Kidney epithelial cell (primary cell): ENCODE measurements around the gene VWA5B1. TPM values are rescaled to one million over a fixed set of nuclear protein-coding genes. Genes with fewer than 3 reads are reported as not detected.

ENCODE experiments used
- DNase-seq: peaks from one replicate; pipeline ENCODE4 v3.0.0-alpha.2; 2010; ENCODE audit warnings: low read depth
- H3K27me3 ChIP-seq: 2 replicates; pipeline ENCODE4 v1.6.0; 2011; ENCODE audit warnings: low read length; ENCODE audit not compliant: control insufficient read depth, insufficient read depth
- H3K36me3 ChIP-seq: 2 replicates; pipeline ENCODE4 v1.5.1; 2011; ENCODE audit warnings: low read length; ENCODE audit not compliant: control insufficient read depth, insufficient read depth
- H3K4me3 ChIP-seq: 2 replicates; pipeline ENCODE4 v1.5.1; 2011; ENCODE audit warnings: low read depth, mild to moderate bottlenecking, control low read depth, low read length
- CTCF ChIP-seq: IDR thresholded peaks from 2 replicates; pipeline ENCODE4 v1.5.1; 2011; ENCODE audit warnings: mild to moderate bottlenecking, moderate library complexity, low read length, control low read depth, inconsistent platforms; ENCODE audit not compliant: insufficient read depth, poor library complexity, severe bottlenecking
- total RNA-seq: library from RNA; depleted of rRNA; stranded (reverse); fragments of >200 nt; gene quantifications from 2 replicates; pipeline ENCODE4 v1.2.3, GENCODE V29; 2015

The VWA5B1 gene
- total RNA-seq, 1 donor from 2014 or later: not detected

- no peak for TF ChIP-seq CTCF
These were observed 45.5 kb downstream of the VWA5B1 start for GRCh38 chr1:20336105-20336605.

DNA sequence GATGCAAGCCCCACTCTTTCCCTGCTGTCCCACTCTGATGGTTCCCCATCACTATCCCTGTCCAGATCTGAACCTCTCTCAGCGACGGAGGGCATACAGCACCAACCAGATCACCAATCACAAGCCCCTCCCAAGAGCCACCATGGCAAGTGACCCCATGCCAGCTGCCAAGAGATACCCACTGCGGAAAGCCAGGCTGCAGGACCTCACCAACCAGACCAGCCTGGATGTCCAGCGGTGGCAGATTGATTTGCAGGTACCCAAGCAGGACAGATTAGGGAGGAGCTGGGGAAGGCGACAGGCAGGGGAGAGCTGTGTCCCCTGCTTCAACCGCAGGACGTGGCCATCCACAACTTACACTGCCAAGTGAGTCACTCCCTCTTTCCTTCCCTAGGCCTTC is 46.9 kb downstream of the VWA5B1 start:
- Histone ChIP-seq H3K36me3 (no peaks in the 10 kb centered on the region), H3K27me3 (peaks cover 5% of the 10 kb centered on the region), H3K4me3 (no peak overlapping the region)
- no peak for TF ChIP-seq CTCF
- DNase-seq: no peak

More at GRCh38 chr1:20336105-20336605, 45.5 kb downstream of the VWA5B1 start:
- Histone ChIP-seq H3K36me3 (no peaks in the 10 kb centered on the region), H3K4me3 (no peak overlapping the region), H3K27me3 (no peaks in the 10 kb centered on the region)
- DNase-seq: no peak

DNA sequence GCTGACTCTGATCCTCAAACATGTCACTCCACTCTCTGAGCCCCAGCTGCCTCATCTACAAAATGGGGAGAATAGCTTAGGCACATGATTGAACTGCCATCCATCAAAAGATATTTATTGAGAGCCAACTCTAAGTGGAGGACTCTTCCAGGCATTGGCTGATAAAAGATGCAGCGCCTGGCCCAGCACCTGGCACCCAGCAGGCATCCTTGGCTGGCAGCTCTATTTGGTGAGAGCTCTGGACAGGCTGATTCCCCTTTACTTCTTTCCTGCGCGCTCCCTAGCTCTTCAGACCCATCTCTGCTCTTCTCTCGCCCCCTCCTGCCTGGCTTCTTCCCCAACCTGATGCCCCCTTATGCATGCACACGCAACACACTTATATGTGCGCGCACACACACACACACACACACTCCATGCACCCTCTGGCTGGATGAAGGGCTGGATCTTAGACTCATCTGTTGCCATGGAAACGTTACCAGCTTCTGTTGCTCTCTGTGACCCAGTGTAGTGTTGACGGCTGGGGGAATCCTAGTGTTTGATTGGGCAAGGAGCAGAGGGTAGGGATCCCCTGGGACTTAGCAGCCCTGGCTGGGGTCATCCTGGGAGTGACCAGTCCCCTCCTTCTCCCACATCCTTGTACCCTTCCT is 49.3 kb downstream of the VWA5B1 start:
- no peak for DNase-seq
- Histone ChIP-seq H3K36me3 (no peaks in the 10 kb centered on the region), H3K27me3 (peaks cover 18% of the 10 kb centered on the region), H3K4me3 (no peak overlapping the region)
- no peak for TF ChIP-seq CTCF

GRCh38 chr1:20342294-20343148 is 51.8 kb downstream of the VWA5B1 start:
- DNase-seq: no peak

DNA sequence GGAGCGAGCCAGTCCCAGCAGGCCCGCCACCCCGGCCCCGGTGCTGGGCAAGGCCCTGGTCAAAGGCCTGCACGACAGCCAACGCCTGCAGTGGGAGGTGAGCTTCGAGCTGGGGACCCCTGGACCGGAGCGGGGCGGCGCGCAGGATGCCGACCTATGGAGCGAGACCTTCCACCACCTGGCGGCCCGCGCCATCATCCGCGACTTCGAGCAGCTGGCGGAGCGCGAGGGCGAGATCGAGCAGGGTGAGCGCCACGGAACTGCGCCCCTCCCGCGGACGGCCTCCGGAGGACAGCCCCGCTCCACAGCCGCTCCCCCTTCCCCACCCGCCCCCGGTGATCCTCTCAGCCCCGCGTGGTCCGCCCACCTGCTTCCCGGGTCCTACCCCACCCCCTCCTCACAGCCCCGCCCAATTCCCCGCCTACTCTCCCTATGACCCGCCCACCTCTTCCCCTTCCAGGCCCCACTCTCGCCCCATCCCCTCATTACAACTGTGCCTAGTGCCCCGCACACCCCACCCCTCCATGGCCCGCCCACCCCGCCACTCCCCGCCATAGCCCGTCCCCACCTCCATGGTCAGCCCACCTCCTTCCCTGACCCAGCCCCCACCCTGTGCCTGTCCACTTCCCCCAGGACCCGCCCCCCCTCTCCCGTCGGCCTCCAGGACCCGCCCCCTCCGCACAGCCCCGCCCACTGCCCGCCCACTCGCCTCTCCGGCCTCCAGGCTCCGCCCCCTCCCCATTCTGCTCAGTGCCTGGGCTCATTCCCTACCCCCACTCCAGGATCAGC is 52.7 kb downstream of the VWA5B1 start:
- no peak for DNase-seq

More at GRCh38 chr1:20342294-20343148, 51.8 kb downstream of the VWA5B1 start:
- no peaks in the 10 kb centered on the region for H3K36me3 ChIP-seq
- no peak overlapping the region for H3K4me3 ChIP-seq
- H3K27me3 ChIP-seq: peaks cover 18% of the 10 kb centered on the region
- no peak for TF ChIP-seq CTCF

More for the DNA sequence above, 52.7 kb downstream of the VWA5B1 start:
- H3K27me3 ChIP-seq: peaks cover 18% of the 10 kb centered on the region
- peak overlapping the region; percentile 29 for H3K4me3 ChIP-seq
- no peaks in the 10 kb centered on the region for H3K36me3 ChIP-seq
- TF ChIP-seq CTCF: no peak
